IPS-18c (cell line): Measurements from ENCODE around the gene ZSCAN26.

Experiments used
- H3K4me3 ChIP-seq: 2 replicates; pipeline ENCODE4 v1.7.0; 2013; ENCODE audit warnings: low read depth, mild to moderate bottlenecking, low read length, moderate library complexity; ENCODE audit not compliant: insufficient read depth
- H3K9me3 ChIP-seq: one replicate; pipeline ENCODE4 v1.6.1; 2013; ENCODE audit warnings: mild to moderate bottlenecking, low read length, moderate library complexity; ENCODE audit not compliant: control insufficient read depth, insufficient read depth

The ZSCAN26 gene

GRCh38 chr6:28251661-28252008 lies 15.3 kb upstream of the ZSCAN26 start:
- peak overlapping the region; percentile 96 for H3K4me3 ChIP-seq

GRCh38 chr6:28252009-28252975 lies 14.7 kb upstream of the ZSCAN26 start, which contains the start of gene ZKSCAN4:
TSS of gene ZKSCAN4 (minus strand) at chr6:28252269. CDS start at chr6:28251980, 289 bp downstream.
- H3K4me3 ChIP-seq = peak within 1 kb of the TSS; percentile 96
- H3K9me3 ChIP-seq = no peaks in the 10 kb centered on the region

More at GRCh38 chr6:28251661-28252008, 15.3 kb upstream of the ZSCAN26 start:
- no peaks in the 10 kb centered on the region for H3K9me3 ChIP-seq

- H3K9me3 ChIP-seq = no peaks in the 10 kb centered on the region
- H3K4me3 ChIP-seq = no peak overlapping the region
These were observed 12.8 kb upstream of the ZSCAN26 start for GRCh38 chr6:28254121-28254519.

- H3K9me3 ChIP-seq = no peaks in the 10 kb centered on the region
- H3K4me3 ChIP-seq = no peak overlapping the region
These were observed 9.9 kb upstream of the ZSCAN26 start for GRCh38 chr6:28257042-28257441.

- peak within 1 kb of the TSS; percentile 10; the same call in 1 of the 2 replicates for H3K4me3 ChIP-seq
- H3K9me3 ChIP-seq = no peaks in the 10 kb centered on the region
These were observed 7.8 kb upstream of the ZSCAN26 start, which contains the start of gene NKAPL for GRCh38 chr6:28258877-28259777. TSS of gene NKAPL (plus strand) at chr6:28259297. CDS start at chr6:28259372, 75 bp downstream.

- H3K9me3 ChIP-seq = no peaks in the 10 kb centered on the region
- no peak overlapping the region for H3K4me3 ChIP-seq
These were observed 3.0 kb upstream of the ZSCAN26 start for GRCh38 chr6:28263922-28264321.

- Histone ChIP-seq H3K4me3 (no peak overlapping the region), H3K9me3 (no peaks in the 10 kb centered on the region)
These were observed 2.0 kb upstream of the ZSCAN26 start for GRCh38 chr6:28264834-28265401.

GRCh38 chr6:28266563-28266961 lies 381 bp upstream of the ZSCAN26 start:
- peak overlapping the region; percentile 70; the same call in 1 of the 2 replicates for H3K4me3 ChIP-seq
- H3K9me3 ChIP-seq = no peaks in the 10 kb centered on the region

- peak overlapping the region; percentile 70 for H3K4me3 ChIP-seq
- H3K9me3 ChIP-seq = no peaks in the 10 kb centered on the region
These were observed 734 bp downstream of the ZSCAN26 start for GRCh38 chr6:28267695-28268059.

GRCh38 chr6:28269492-28269891 lies 2.5 kb downstream of the ZSCAN26 start:
- Histone ChIP-seq H3K9me3 (no peaks in the 10 kb centered on the region), H3K4me3 (no peak overlapping the region)

- Histone ChIP-seq H3K4me3 (no peak overlapping the region), H3K9me3 (no peaks in the 10 kb centered on the region)
These were observed 7.9 kb downstream of the ZSCAN26 start for GRCh38 chr6:28274888-28275287.

GRCh38 chr6:28277746-28278145 lies 10.8 kb downstream of the ZSCAN26 start:
- H3K9me3 ChIP-seq = no peaks in the 10 kb centered on the region
- no peak overlapping the region for H3K4me3 ChIP-seq

- Histone ChIP-seq H3K4me3 (peak overlapping the region; percentile 87; the same call in 1 of the 2 replicates), H3K9me3 (no peaks in the 10 kb centered on the region)
These were observed 13.8 kb downstream of the ZSCAN26 start for GRCh38 chr6:28280595-28281287.

- Histone ChIP-seq H3K9me3 (no peaks in the 10 kb centered on the region), H3K4me3 (peak within 1 kb of the TSS; percentile 87)
These were observed 14.5 kb downstream of the ZSCAN26 start, which contains the start of gene PGBD1 for GRCh38 chr6:28281288-28282064. TSS of gene PGBD1 (plus strand) at chr6:28281572. CDS start at chr6:28283814, 2,242 bp downstream.

- Histone ChIP-seq H3K9me3 (no peaks in the 10 kb centered on the region), H3K4me3 (peak overlapping the region; percentile 87; the same call in 1 of the 2 replicates)
These were observed 16.0 kb downstream of the ZSCAN26 start for GRCh38 chr6:28282926-28283325.

- H3K9me3 ChIP-seq = no peaks in the 10 kb centered on the region
- H3K4me3 ChIP-seq = no peak overlapping the region
These were observed 24.6 kb downstream of the ZSCAN26 start for GRCh38 chr6:28291573-28291972.
